Type B pancreatic cell (in vitro differentiated cells): Measurements from ENCODE around the gene NUMB. TPM values are rescaled to one million over a fixed set of nuclear protein-coding genes. Genes with fewer than 3 reads are reported as not detected.

ENCODE experiments used
- DNase-seq: peaks from one replicate; pipeline ENCODE4 v3.0.0; 2021; ENCODE audit warnings: mixed read lengths; ENCODE audit not compliant: unreplicated experiment; ENCODE audit errors: extremely low spot score
- H3K27ac Mint-ChIP-seq: 2 replicates; pipeline ENCODE4 v1.8.0; 2021; ENCODE audit warnings: mild to moderate bottlenecking, mixed read lengths
- H3K27me3 Mint-ChIP-seq: 2 replicates; pipeline ENCODE4 v1.8.0; 2021; ENCODE audit warnings: mixed read lengths
- H3K36me3 Mint-ChIP-seq: 2 replicates; pipeline ENCODE4 v1.8.0; 2021; ENCODE audit warnings: mixed read lengths
- H3K4me1 Mint-ChIP-seq: one replicate; pipeline ENCODE4 v1.8.0; 2021; ENCODE audit warnings: mixed read lengths; ENCODE audit not compliant: unreplicated experiment
- H3K4me3 Mint-ChIP-seq: 2 replicates; pipeline ENCODE4 v1.8.0; 2021; ENCODE audit warnings: mild to moderate bottlenecking, mixed read lengths
- H3K9me3 Mint-ChIP-seq: 2 replicates; pipeline ENCODE4 v1.8.0; 2021; ENCODE audit warnings: mixed read lengths
- total RNA-seq: library from RNA; stranded (reverse); gene quantifications from 2 replicates; pipeline ENCODE4 v1.2.1, GENCODE V29; 2021; ENCODE audit warnings: low replicate concordance
- TF ChIP-seq, protein P1 (sequence below): fragments of 200-600 bp; sonication (generic); conservative IDR thresholded peaks from 2 replicates; pipeline ENCODE4 v1.5.0; 2021; ENCODE audit warnings: antibody characterized with exemption, mild to moderate bottlenecking

The NUMB gene
- total RNA-seq, 1 donor from 2014 or later, result 64.5 TPM

DNA sequence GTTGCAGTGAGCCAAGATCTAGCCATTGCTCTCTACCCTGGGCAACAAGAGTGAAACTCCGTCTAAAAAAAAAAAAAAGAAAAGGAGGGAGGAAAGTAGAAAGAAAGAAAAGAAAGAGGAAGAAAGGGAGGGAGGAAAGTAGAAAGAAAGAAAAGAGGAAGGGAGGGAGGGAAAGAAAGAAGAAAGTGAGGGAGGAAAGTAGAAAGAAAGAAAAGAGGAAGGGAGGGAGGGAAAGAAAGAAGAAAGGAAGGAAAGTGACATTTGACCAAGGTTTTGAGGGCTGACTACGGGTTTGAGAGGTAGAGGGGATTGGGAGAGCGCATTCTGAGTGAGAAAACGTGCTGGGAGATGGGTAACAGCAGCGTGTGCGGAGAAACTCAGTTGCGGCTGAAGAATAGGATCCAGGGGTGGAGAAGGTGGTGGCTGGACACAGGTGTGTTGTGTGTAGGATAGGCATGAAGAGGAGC is 221.6 kb downstream of the NUMB start:
- Mint-ChIP-seq H3K27me3 (peaks cover 84% of the 10 kb centered on the region), H3K4me1 (peaks cover 29% of the 10 kb centered on the region), H3K4me3 (peak overlapping the region; percentile 87), H3K9me3 (no peaks in the 10 kb centered on the region), H3K36me3 (no peaks in the 10 kb centered on the region), H3K27ac (peak overlapping the region; percentile 54)
- TF ChIP-seq, protein P1, sequence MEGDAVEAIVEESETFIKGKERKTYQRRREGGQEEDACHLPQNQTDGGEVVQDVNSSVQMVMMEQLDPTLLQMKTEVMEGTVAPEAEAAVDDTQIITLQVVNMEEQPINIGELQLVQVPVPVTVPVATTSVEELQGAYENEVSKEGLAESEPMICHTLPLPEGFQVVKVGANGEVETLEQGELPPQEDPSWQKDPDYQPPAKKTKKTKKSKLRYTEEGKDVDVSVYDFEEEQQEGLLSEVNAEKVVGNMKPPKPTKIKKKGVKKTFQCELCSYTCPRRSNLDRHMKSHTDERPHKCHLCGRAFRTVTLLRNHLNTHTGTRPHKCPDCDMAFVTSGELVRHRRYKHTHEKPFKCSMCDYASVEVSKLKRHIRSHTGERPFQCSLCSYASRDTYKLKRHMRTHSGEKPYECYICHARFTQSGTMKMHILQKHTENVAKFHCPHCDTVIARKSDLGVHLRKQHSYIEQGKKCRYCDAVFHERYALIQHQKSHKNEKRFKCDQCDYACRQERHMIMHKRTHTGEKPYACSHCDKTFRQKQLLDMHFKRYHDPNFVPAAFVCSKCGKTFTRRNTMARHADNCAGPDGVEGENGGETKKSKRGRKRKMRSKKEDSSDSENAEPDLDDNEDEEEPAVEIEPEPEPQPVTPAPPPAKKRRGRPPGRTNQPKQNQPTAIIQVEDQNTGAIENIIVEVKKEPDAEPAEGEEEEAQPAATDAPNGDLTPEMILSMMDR, result no peak
- no peak for DNase-seq

DNA sequence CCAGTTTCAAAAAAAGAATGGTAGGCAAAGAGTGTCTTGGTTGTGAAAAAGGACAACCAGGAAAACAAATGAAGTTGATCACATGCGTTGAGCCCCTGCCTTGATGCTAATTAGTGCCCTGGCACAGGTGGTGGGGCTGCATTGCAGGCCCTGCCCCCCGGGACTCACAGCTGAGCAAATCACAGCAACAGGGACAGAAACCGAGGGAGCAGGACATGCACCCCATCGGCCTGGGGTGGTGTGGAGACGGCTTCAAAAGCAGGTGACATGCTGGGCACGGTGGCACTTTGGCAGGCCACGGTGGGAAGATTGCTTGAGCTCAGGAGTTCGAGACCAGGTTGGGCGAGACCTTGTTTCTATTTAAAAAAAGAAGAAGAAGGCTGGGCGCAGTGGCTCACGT is 222.2 kb downstream of the NUMB start:
- TF ChIP-seq, protein P1, result no peak
- peaks cover 29% of the 10 kb centered on the region for H3K4me1 Mint-ChIP-seq
- no peak for DNase-seq
- H3K27me3 Mint-ChIP-seq, result peaks cover 83% of the 10 kb centered on the region
- no peaks in the 10 kb centered on the region for H3K9me3 Mint-ChIP-seq
- H3K36me3 Mint-ChIP-seq, result no peaks in the 10 kb centered on the region
- no peak overlapping the region for H3K27ac Mint-ChIP-seq
- H3K4me3 Mint-ChIP-seq, result peak overlapping the region; percentile 65

DNA sequence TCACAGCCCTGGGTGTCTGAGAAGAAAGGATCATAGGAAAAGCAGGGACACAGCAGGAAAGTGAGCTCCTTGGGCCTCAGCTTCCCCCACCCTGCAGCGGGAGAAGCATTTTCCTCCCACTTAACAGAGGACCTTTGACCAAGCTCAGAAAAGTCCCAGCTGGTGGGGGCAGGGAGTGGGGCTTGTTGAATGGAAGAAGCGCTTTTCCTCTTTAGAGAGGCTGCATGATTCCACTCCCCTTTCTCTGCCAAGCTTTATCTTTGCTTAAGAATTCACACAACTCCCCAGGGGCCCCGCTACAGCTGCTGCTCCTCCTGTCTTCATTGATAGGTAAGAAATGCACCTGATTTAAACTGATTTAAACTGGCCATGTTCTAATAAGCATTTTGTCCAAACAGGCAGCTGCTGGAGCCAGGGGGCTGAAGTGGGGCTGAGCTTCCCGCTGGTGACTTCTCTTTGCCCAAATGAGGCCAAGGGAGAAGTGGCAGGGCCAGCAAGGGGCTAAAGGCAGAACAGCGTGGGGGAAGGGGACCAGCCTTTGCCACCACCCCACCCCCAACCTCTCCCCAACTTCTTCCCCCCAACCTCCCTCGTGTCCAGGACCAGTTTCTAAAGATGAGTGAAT is 222.7 kb downstream of the NUMB start:
- H3K27me3 Mint-ChIP-seq, result peaks cover 78% of the 10 kb centered on the region
- TF ChIP-seq, protein P1, result no peak
- no peaks in the 10 kb centered on the region for H3K36me3 Mint-ChIP-seq
- H3K27ac Mint-ChIP-seq, result no peak overlapping the region
- peaks cover 29% of the 10 kb centered on the region for H3K4me1 Mint-ChIP-seq
- DNase-seq, result no peak
- peak overlapping the region; percentile 65 for H3K4me3 Mint-ChIP-seq
- H3K9me3 Mint-ChIP-seq, result no peaks in the 10 kb centered on the region

DNA sequence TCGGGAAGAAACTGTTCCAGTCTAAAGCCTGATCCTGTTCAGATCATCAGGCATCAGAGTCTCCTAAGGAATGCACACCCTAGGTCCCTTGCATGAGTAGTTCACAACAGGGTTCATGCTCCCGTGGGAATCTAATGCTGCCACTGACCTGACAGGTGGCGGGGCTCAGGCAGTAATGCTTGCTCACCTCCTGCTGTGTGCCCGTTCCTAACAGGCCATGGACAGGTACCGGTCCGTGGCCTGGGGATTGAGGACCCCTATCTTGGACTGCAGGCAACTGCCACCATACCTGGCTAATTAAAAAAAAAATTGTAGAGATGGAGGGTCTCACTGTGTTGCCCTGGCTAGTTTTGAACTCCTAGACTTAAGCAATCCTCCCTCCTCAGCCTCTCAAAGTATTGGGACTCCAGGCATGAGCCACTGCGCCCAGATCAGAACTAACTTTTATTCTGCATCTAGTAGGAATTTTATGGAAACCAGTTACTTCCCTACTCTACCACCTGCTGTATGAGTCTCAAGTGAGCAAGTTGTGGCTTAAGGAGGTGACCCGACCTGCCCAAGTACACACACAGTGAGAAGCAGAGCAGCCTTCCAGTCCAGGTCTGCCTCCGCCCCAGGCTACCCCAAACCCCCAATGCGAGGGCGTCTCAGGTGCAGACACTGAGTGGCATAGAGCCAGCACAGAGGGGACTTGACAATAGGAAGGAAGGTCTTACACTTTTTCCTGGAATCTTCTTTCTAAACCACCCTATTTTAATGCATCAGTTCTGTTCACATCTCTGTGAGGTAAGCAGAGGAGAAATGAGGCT is 223.6 kb downstream of the NUMB start:
- Mint-ChIP-seq H3K27ac (no peak overlapping the region), H3K36me3 (no peaks in the 10 kb centered on the region), H3K4me3 (peak overlapping the region; percentile 65), H3K4me1 (peaks cover 29% of the 10 kb centered on the region), H3K27me3 (peaks cover 70% of the 10 kb centered on the region), H3K9me3 (no peaks in the 10 kb centered on the region)
- TF ChIP-seq, protein P1, result no peak
- DNase-seq, result no peak

DNA sequence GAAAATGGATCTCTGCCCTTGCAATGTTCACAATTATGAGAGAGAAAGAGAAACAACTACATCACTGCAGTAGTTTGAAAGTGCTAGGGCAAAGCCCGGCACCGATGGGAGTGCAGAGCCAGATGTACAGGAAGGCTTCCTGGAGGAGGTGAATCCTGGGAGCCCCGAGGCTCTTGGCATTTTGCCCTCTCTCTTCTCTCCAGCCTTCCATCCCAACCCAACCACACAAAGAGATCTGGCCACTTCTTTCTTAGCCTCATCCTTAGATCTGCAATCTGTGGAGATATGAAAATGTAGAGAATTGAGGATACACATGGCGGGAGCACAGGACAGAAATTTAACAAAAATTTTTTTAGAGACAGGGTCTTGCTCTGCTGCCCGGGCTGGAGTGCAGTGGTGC is 224.3 kb downstream of the NUMB start:
- DNase-seq, result no peak
- Mint-ChIP-seq H3K4me1 (peaks cover 24% of the 10 kb centered on the region), H3K9me3 (no peaks in the 10 kb centered on the region), H3K36me3 (no peaks in the 10 kb centered on the region), H3K27ac (no peak overlapping the region), H3K4me3 (no peak overlapping the region), H3K27me3 (peaks cover 64% of the 10 kb centered on the region)
- TF ChIP-seq, protein P1, result no peak
